ENCODE results near the gene GPR139. TPM values are rescaled to one million over a fixed set of nuclear protein-coding genes. Genes with fewer than 3 reads are reported as not detected.

The GPR139 gene
- total and polyA plus RNA-seq, 2 donors (not counting 1 experiment from before 2014, with no cell fraction given) = not detected

DNA sequence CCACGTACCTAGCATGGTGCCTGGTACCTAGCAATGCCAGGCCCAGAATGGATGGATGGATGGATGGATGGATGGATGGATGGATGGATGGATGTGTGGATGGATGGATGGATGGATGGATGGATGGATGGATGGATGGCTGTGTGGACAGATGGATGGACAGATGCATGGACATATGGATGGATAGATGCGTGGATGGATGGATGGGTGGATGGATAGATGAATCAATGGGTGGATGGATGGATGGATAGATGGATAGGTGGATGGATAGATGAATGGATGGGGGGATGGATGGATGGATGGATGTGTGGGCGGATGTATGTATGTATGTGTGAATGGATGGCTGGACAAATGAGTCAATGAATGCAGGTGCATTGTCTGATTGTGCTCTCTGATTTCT lies 12.6 kb downstream of the GPR139 start:
- H2AFZ ChIP-seq (ENCODE audit: insufficient read depth, low read depth, low read length, poor library complexity, severe bottlenecking) = no peak overlapping the region
- no peaks in the 10 kb centered on the region for H3K79me2 ChIP-seq (ENCODE audit: control insufficient read depth, insufficient read depth, low read length)
- ChIA-PET CTCF (no interaction called here), POLR2A (no interaction called here)
- peaks cover 5% of the 10 kb centered on the region for H3K27me3 Mint-ChIP-seq
- no peak overlapping the region for H3K4me3 Mint-ChIP-seq
- peaks cover 0 to 3% (median 0%) of the 10 kb centered on the region in 4 experiments for H3K27me3 ChIP-seq (replicated peaks in 1 of 4; ENCODE audit: control extremely low read depth in 1 of 4, control insufficient read depth in 3 of 4, insufficient read depth in 4 of 4, low read length in 3 of 4)
- peaks cover 5% of the 10 kb centered on the region for H3K9me3 Mint-ChIP-seq (ENCODE audit: insufficient read depth)
- H3K4me1 Mint-ChIP-seq = no peaks in the 10 kb centered on the region
- no peaks in the 10 kb centered on the region for H3K36me3 ChIP-seq (replicated peaks in 1 of 2; ENCODE audit: control extremely low read depth in 1 of 2, control insufficient read depth in 1 of 2, extremely low read depth in 1 of 2, insufficient read depth in 2 of 2, low read length in 1 of 2)
- no peak overlapping the region for H3K27ac ChIP-seq (ENCODE audit: low read length in 2 of 2)
- DNase-seq = no peak
- H3K9ac ChIP-seq (ENCODE audit: low read length) = no peak overlapping the region
- no peak overlapping the region for H3K4me3 ChIP-seq (ENCODE audit: control extremely low read depth in 1 of 5, extremely low read depth in 1 of 5, insufficient read depth in 1 of 5, low read depth in 2 of 5, low read length in 4 of 5)
- H3K9me3 ChIP-seq (ENCODE audit: control extremely low read depth in 1 of 3, control insufficient read depth in 2 of 3, insufficient read depth in 1 of 3, low read length in 2 of 3) = no peaks in the 10 kb centered on the region
- intact Hi-C loops (cut with micrococcal nuclease) = no loop called here
- H3K4me2 ChIP-seq (replicated peaks; ENCODE audit: low read depth, low read length, poor library complexity, severe bottlenecking) = no peak overlapping the region
- no peak for ATAC-seq (ENCODE audit: low read depth)
- H3K27ac Mint-ChIP-seq = no peak overlapping the region
- 58% methylated on average over 2 of the region's 3 CpGs for WGBS (ENCODE audit: insufficient coverage)
- H3K4me1 ChIP-seq (ENCODE audit: control insufficient read depth in 2 of 2, insufficient read depth in 2 of 2, low read length in 2 of 2) = no peaks in the 10 kb centered on the region
- no peak for TF ChIP-seq EZH2 (IDR thresholded peaks at IDR 0.05; ENCODE audit: borderline replicate concordance, insufficient read depth, low read depth, low read length, poor library complexity, severe bottlenecking)
- TF ChIP-seq, protein P1, sequence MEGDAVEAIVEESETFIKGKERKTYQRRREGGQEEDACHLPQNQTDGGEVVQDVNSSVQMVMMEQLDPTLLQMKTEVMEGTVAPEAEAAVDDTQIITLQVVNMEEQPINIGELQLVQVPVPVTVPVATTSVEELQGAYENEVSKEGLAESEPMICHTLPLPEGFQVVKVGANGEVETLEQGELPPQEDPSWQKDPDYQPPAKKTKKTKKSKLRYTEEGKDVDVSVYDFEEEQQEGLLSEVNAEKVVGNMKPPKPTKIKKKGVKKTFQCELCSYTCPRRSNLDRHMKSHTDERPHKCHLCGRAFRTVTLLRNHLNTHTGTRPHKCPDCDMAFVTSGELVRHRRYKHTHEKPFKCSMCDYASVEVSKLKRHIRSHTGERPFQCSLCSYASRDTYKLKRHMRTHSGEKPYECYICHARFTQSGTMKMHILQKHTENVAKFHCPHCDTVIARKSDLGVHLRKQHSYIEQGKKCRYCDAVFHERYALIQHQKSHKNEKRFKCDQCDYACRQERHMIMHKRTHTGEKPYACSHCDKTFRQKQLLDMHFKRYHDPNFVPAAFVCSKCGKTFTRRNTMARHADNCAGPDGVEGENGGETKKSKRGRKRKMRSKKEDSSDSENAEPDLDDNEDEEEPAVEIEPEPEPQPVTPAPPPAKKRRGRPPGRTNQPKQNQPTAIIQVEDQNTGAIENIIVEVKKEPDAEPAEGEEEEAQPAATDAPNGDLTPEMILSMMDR (IDR thresholded peaks at IDR 0.05) = no peak
- no peaks in the 10 kb centered on the region for H4K20me1 ChIP-seq (ENCODE audit: control insufficient read depth, insufficient read depth, low read length, poor library complexity, severe bottlenecking)

DNA sequence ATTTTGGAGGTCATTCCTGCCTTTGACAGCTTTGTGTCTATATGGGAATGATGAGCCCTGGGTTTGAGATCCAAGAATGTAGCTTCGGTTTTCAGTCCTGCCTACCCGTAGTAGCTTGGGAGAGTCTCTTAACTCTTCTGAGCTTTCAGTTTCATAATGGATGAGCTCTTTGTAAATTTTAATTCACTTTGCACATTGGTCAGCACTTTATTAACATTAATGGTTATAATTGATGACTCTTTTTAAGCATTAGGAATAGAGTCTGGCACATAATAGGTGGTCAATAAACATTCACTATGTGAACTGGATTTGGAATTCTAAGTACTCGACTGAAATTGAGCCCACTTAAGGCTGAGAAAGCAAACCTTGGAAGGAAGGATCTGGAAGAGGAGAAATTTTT lies 17.3 kb downstream of the GPR139 start:
- Histone ChIP-seq H3K9me3 (ENCODE audit: control extremely low read depth in 1 of 3, control insufficient read depth in 2 of 3, insufficient read depth in 1 of 3, low read length in 2 of 3) (no peaks in the 10 kb centered on the region), H3K27ac (ENCODE audit: low read length in 2 of 2) (no peak overlapping the region), H3K4me1 (ENCODE audit: control insufficient read depth in 2 of 2, insufficient read depth in 2 of 2, low read length in 2 of 2) (no peaks in the 10 kb centered on the region), H3K4me2 (replicated peaks; ENCODE audit: low read depth, low read length, poor library complexity, severe bottlenecking) (no peak overlapping the region), H3K4me3 (ENCODE audit: control extremely low read depth in 1 of 5, extremely low read depth in 1 of 5, insufficient read depth in 1 of 5, low read depth in 2 of 5, low read length in 4 of 5) (no peak overlapping the region), H2AFZ (ENCODE audit: insufficient read depth, low read depth, low read length, poor library complexity, severe bottlenecking) (no peak overlapping the region), H4K20me1 (ENCODE audit: control insufficient read depth, insufficient read depth, low read length, poor library complexity, severe bottlenecking) (no peaks in the 10 kb centered on the region), H3K9ac (ENCODE audit: low read length) (no peak overlapping the region), H3K79me2 (ENCODE audit: control insufficient read depth, insufficient read depth, low read length) (no peaks in the 10 kb centered on the region), H3K36me3 (replicated peaks in 1 of 2; ENCODE audit: control extremely low read depth in 1 of 2, control insufficient read depth in 1 of 2, extremely low read depth in 1 of 2, insufficient read depth in 2 of 2, low read length in 1 of 2) (no peaks in the 10 kb centered on the region), H3K27me3 (replicated peaks in 1 of 4; ENCODE audit: control extremely low read depth in 1 of 4, control insufficient read depth in 3 of 4, insufficient read depth in 4 of 4, low read length in 3 of 4) (no peaks in the 10 kb centered on the region)
- H3K27me3 Mint-ChIP-seq = peaks cover 5% of the 10 kb centered on the region
- WGBS (ENCODE audit: insufficient coverage) = no CpG with 5 or more reads among the region's 3 CpGs
- intact Hi-C loops (cut with micrococcal nuclease) = no loop called here
- ATAC-seq (ENCODE audit: low read depth) = no peak
- ChIA-PET POLR2A (no interaction called here), CTCF (no interaction called here)
- TF ChIP-seq, protein P1 (IDR thresholded peaks at IDR 0.05) = no peak
- no peak overlapping the region for H3K27ac Mint-ChIP-seq
- H3K4me3 Mint-ChIP-seq = no peak overlapping the region
- DNase-seq = no peak
- no peaks in the 10 kb centered on the region for H3K4me1 Mint-ChIP-seq
- H3K9me3 Mint-ChIP-seq (ENCODE audit: insufficient read depth) = peaks cover 5% of the 10 kb centered on the region

Measured in B cell (primary cell).